ENCODE results near the gene LHFPL6. TPM values are rescaled to one million over a fixed set of nuclear protein-coding genes. Genes with fewer than 3 reads are reported as not detected.

Gene LHFPL6
- total RNA-seq, 1 experiment from 2014 or later: 8.9 TPM

GRCh38 chr13:39455521-39456175 is 147.3 kb downstream of the LHFPL6 start:
- POLR2A ChIA-PET: interaction anchor here (0.6 kb wide), 1 partner anchor 9 kb away, joined by 3 read pairs; no protein-coding TSS in a partner anchor
- H3K27ac Mint-ChIP-seq (ENCODE audit: low read depth, unreplicated experiment): no peak overlapping the region
- no peaks in the 10 kb centered on the region for H3K27me3 Mint-ChIP-seq (ENCODE audit: insufficient read depth, unreplicated experiment)
- no peaks in the 10 kb centered on the region for H3K4me1 Mint-ChIP-seq (ENCODE audit: insufficient read depth, unreplicated experiment)
- intact Hi-C loops (cut with micrococcal nuclease): no loop called here
- no TSS peak for BruUV-seq (replicated peaks)
- H3K9me3 Mint-ChIP-seq (ENCODE audit: unreplicated experiment): no peaks in the 10 kb centered on the region
- no peak for DNase-seq (ENCODE audit: unreplicated experiment)
- CTCF ChIA-PET: interaction anchor here (0.5 to 1.0 kb wide), 2 partner anchors 37 to 157 kb away, joined by 3 to 4 read pairs; no protein-coding TSS in a partner anchor
- no peak for TF ChIP-seq CTCF (IDR thresholded peaks at IDR 0.05; ENCODE audit: unreplicated experiment)
- H3K36me3 Mint-ChIP-seq (ENCODE audit: insufficient read depth, unreplicated experiment): no peaks in the 10 kb centered on the region
- no peak overlapping the region for H3K4me3 Mint-ChIP-seq (ENCODE audit: unreplicated experiment)

- BruUV-seq (replicated peaks): no TSS peak
- no peak for TF ChIP-seq CTCF (IDR thresholded peaks at IDR 0.05; ENCODE audit: unreplicated experiment)
- Mint-ChIP-seq H3K36me3 (ENCODE audit: insufficient read depth, unreplicated experiment) (no peaks in the 10 kb centered on the region), H3K27ac (ENCODE audit: low read depth, unreplicated experiment) (no peak overlapping the region), H3K4me3 (ENCODE audit: unreplicated experiment) (no peak overlapping the region), H3K9me3 (ENCODE audit: unreplicated experiment) (no peaks in the 10 kb centered on the region), H3K4me1 (ENCODE audit: insufficient read depth, unreplicated experiment) (no peaks in the 10 kb centered on the region), H3K27me3 (ENCODE audit: insufficient read depth, unreplicated experiment) (no peaks in the 10 kb centered on the region)
- no peak for DNase-seq (ENCODE audit: unreplicated experiment)
- intact Hi-C loops (cut with micrococcal nuclease): no loop called here
- ChIA-PET CTCF (no interaction called here), POLR2A (no interaction called here)
These were observed 150.2 kb downstream of the LHFPL6 start for GRCh38 chr13:39452834-39453233.

GRCh38 chr13:39452417-39452816 is 150.6 kb downstream of the LHFPL6 start:
- BruUV-seq (replicated peaks): no TSS peak

GRCh38 chr13:39451860-39452301 is 151.1 kb downstream of the LHFPL6 start:
- CTCF ChIA-PET: interaction anchor here (0.9 kb wide), 1 partner anchor 42 kb away, joined by 3 read pairs; no protein-coding TSS in a partner anchor

More at GRCh38 chr13:39452417-39452816, 150.6 kb downstream of the LHFPL6 start:
- Mint-ChIP-seq H3K27me3 (ENCODE audit: insufficient read depth, unreplicated experiment) (no peaks in the 10 kb centered on the region), H3K4me3 (ENCODE audit: unreplicated experiment) (no peak overlapping the region), H3K9me3 (ENCODE audit: unreplicated experiment) (no peaks in the 10 kb centered on the region), H3K36me3 (ENCODE audit: insufficient read depth, unreplicated experiment) (no peaks in the 10 kb centered on the region), H3K4me1 (ENCODE audit: insufficient read depth, unreplicated experiment) (no peaks in the 10 kb centered on the region), H3K27ac (ENCODE audit: low read depth, unreplicated experiment) (no peak overlapping the region)
- no peak for TF ChIP-seq CTCF (IDR thresholded peaks at IDR 0.05; ENCODE audit: unreplicated experiment)
- ChIA-PET CTCF (no interaction called here), POLR2A (no interaction called here)
- no peak for DNase-seq (ENCODE audit: unreplicated experiment)
- intact Hi-C loops (cut with micrococcal nuclease): no loop called here

More at GRCh38 chr13:39451860-39452301, 151.1 kb downstream of the LHFPL6 start:
- DNase-seq (ENCODE audit: unreplicated experiment): no peak
- Mint-ChIP-seq H3K4me1 (ENCODE audit: insufficient read depth, unreplicated experiment) (no peaks in the 10 kb centered on the region), H3K27ac (ENCODE audit: low read depth, unreplicated experiment) (no peak overlapping the region), H3K36me3 (ENCODE audit: insufficient read depth, unreplicated experiment) (no peaks in the 10 kb centered on the region), H3K4me3 (ENCODE audit: unreplicated experiment) (no peak overlapping the region), H3K9me3 (ENCODE audit: unreplicated experiment) (no peaks in the 10 kb centered on the region), H3K27me3 (ENCODE audit: insufficient read depth, unreplicated experiment) (no peaks in the 10 kb centered on the region)
- POLR2A ChIA-PET: no interaction called here
- no TSS peak for BruUV-seq (replicated peaks)
- TF ChIP-seq CTCF (IDR thresholded peaks at IDR 0.05; ENCODE audit: unreplicated experiment): no peak
- intact Hi-C loops (cut with micrococcal nuclease): no loop called here

Data from MCF 10A (cell line).